Osteoblast (primary cell): ENCODE results near the gene DDC. TPM values are rescaled to one million over a fixed set of nuclear protein-coding genes. Genes with fewer than 3 reads are reported as not detected.

Experiments
- small RNA-seq: library from RNA; depleted of rRNA; stranded (forward); fragments of <200 nt; gene quantifications from one replicate; pipeline ENCODE3, GENCODE V24; 2012
- total RNA-seq: library from RNA; depleted of rRNA; stranded (reverse); fragments of >200 nt; gene quantifications from 2 replicates; pipeline ENCODE4 v1.2.3, GENCODE V29; 2012

The DDC gene
- total RNA-seq, 1 donor, result not detected

Small RNA genes lying within 50 kb of the gene (small RNA-seq; reads per million reads assigned to genes)
- gene RNU6-1091P, result not detected

Other genes starting within 250 kb of the DDC start
- 5.9 and 6.5 TPM in 2 replicates for gene FIGNL1, start 115.1 kb downstream of the DDC start, total RNA-seq
- 62.6 and 69.5 TPM in 2 replicates for gene GRB10, start 217.5 kb upstream of the DDC start, total RNA-seq